IPS-18a (cell line): ENCODE data around the gene SHCBP1L.

Experiments
- H3K27ac ChIP-seq: one replicate; pipeline ENCODE4 v1.5.1; 2013; ENCODE audit warnings: low read length
- H3K27me3 ChIP-seq: one replicate; pipeline ENCODE4 v1.6.1; 2013; ENCODE audit warnings: mild to moderate bottlenecking, low read length; ENCODE audit not compliant: control insufficient read depth, insufficient read depth
- H3K36me3 ChIP-seq: one replicate; pipeline ENCODE4 v1.6.1; 2013; ENCODE audit warnings: low read depth, low read length; ENCODE audit not compliant: control insufficient read depth
- H3K4me1 ChIP-seq: one replicate; pipeline ENCODE4 v1.6.1; 2013; ENCODE audit warnings: low read depth, low read length; ENCODE audit not compliant: control insufficient read depth
- H3K4me3 ChIP-seq: one replicate; pipeline ENCODE4 v1.5.1; 2013; ENCODE audit warnings: low read length
- H3K9ac ChIP-seq: one replicate; pipeline ENCODE4 v1.6.1; 2013; ENCODE audit warnings: mild to moderate bottlenecking, low read length, moderate library complexity
- H3K9me3 ChIP-seq: one replicate; pipeline ENCODE4 v1.6.1; 2013; ENCODE audit warnings: low read depth, low read length; ENCODE audit not compliant: control insufficient read depth

The SHCBP1L gene

DNA sequence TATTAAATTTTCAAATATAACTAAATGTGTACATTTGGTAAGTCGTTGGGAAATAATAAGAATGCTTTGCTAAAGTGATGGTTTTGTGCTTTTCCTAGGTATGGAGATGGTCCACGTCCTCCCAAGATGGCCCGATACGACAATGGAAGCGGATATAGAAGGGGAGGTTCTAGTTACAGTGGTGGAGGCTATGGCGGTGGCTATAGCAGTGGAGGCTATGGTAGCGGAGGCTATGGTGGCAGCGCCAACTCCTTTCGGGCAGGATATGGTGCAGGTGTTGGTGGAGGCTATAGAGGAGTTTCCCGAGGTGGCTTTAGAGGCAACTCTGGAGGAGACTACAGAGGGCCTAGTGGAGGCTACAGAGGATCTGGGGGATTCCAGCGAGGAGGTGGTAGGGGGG lies 66.0 kb downstream of the SHCBP1L start:
- H3K4me1 ChIP-seq = no peaks in the 10 kb centered on the region
- H3K9ac ChIP-seq = no peak overlapping the region
- peaks cover 69% of the 10 kb centered on the region for H3K36me3 ChIP-seq
- no peaks in the 10 kb centered on the region for H3K27me3 ChIP-seq
- no peak overlapping the region for H3K27ac ChIP-seq
- no peaks in the 10 kb centered on the region for H3K9me3 ChIP-seq
- no peak overlapping the region for H3K4me3 ChIP-seq

DNA sequence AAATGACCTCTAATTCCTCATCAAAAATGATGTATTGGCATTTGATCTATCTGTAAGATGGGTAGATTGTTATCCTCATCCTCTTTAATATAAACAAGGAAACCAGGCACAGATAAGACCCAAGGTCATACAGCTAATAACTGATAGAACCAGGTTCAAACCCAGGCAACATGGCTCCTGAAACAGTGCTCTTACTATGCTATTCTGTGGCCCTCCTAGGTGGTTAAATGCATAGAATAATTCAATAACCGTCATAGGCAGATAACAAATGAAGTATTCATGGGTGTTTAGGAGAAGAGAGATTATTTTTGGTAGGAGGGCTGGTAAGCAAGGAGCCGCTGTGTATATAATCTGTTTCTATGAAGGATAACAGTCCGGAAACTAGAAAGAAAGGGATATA lies 67.4 kb downstream of the SHCBP1L start:
- no peaks in the 10 kb centered on the region for H3K9me3 ChIP-seq
- H3K4me3 ChIP-seq = no peak overlapping the region
- no peaks in the 10 kb centered on the region for H3K27me3 ChIP-seq
- no peak overlapping the region for H3K27ac ChIP-seq
- H3K9ac ChIP-seq = no peak overlapping the region
- peaks cover 83% of the 10 kb centered on the region for H3K36me3 ChIP-seq
- no peaks in the 10 kb centered on the region for H3K4me1 ChIP-seq

DNA sequence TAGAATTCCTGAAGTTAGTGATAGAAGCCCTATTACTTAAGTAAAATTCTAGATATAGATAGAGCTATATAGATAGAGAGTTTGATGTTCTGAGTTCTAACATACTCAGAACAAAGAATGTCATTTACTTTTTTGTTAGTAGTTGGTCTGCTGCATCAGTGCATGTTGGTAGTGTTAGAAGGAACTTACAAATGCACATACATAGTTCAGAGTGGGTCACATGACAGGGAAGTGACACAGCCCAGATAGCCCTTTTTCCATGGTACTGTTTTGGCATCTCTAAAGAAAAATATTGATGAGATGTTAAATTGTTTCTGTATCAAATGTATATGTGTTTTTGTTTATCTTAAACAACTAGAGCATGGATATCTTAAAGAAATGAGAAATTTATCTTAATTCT lies 68.1 kb downstream of the SHCBP1L start:
- no peaks in the 10 kb centered on the region for H3K27me3 ChIP-seq
- H3K27ac ChIP-seq = no peak overlapping the region
- H3K4me1 ChIP-seq = no peaks in the 10 kb centered on the region
- no peaks in the 10 kb centered on the region for H3K9me3 ChIP-seq
- H3K4me3 ChIP-seq = no peak overlapping the region
- no peak overlapping the region for H3K9ac ChIP-seq
- H3K36me3 ChIP-seq = peaks cover 91% of the 10 kb centered on the region

DNA sequence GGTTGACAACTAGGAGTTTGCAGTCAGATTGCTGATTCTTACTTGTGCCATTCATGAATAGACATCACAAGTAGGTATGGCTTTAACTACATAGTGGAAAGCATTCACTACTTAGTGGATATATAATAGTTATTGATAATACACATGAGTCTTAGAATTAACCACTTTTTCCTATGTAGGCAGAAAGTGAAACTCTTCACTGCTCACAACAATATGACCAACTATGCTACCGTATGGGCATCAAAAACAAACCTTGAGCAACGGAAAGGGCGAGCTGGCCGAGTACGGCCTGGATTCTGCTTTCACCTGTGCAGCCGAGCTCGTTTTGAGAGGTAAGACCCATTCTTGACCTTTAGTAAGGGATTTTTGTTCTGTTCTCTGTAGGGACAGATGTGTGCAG lies 75.1 kb downstream of the SHCBP1L start:
- peaks cover 98% of the 10 kb centered on the region for H3K36me3 ChIP-seq
- H3K4me3 ChIP-seq = no peak overlapping the region
- H3K27me3 ChIP-seq = no peaks in the 10 kb centered on the region
- H3K9me3 ChIP-seq = no peaks in the 10 kb centered on the region
- H3K27ac ChIP-seq = no peak overlapping the region
- no peaks in the 10 kb centered on the region for H3K4me1 ChIP-seq
- H3K9ac ChIP-seq = no peak overlapping the region

DNA sequence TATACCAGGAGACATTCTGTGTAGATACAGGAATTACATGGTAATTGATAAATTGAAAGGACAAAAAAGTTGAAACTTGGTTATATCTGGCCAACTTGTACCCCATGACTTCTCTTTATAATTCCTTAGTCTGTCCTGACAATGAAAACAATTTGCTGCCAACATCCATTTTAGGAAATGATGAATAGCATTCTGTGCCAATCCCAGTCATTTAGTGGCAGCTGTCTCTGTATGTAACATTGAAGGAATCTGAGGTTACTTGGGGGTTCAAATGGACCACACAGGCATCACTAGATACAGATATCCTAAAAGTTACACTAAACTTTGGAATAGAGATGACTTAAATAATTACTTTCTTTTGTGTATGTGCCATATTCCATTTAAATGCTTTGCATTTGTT lies 75.6 kb downstream of the SHCBP1L start:
- peaks cover 100% of the 10 kb centered on the region for H3K36me3 ChIP-seq
- no peaks in the 10 kb centered on the region for H3K9me3 ChIP-seq

DNA sequence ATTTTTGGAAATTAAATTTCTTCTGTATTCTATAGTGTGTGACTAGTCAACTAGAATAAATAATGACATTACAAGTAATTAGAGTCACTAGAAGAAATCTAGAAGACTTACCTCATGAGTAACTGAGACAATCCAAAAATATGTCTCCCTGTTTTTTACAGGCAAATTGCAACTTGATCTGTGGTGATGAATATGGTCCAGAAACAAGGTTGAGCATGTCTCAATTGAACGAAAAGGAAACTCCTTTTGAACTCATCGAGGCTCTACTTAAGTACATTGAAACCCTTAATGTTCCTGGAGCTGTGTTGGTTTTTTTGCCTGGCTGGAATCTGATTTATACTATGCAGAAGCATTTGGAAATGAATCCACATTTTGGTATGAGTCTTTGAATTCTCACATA lies 77.1 kb downstream of the SHCBP1L start:
- H3K9me3 ChIP-seq = no peaks in the 10 kb centered on the region
- no peaks in the 10 kb centered on the region for H3K4me1 ChIP-seq
- peaks cover 100% of the 10 kb centered on the region for H3K36me3 ChIP-seq
- no peak overlapping the region for H3K9ac ChIP-seq
- H3K27ac ChIP-seq = no peak overlapping the region
- H3K4me3 ChIP-seq = no peak overlapping the region
- H3K27me3 ChIP-seq = no peaks in the 10 kb centered on the region

More for the DNA sequence above, 75.6 kb downstream of the SHCBP1L start:
- no peaks in the 10 kb centered on the region for H3K4me1 ChIP-seq
- H3K27me3 ChIP-seq = no peaks in the 10 kb centered on the region
- no peak overlapping the region for H3K27ac ChIP-seq
- H3K4me3 ChIP-seq = no peak overlapping the region
- H3K9ac ChIP-seq = no peak overlapping the region

DNA sequence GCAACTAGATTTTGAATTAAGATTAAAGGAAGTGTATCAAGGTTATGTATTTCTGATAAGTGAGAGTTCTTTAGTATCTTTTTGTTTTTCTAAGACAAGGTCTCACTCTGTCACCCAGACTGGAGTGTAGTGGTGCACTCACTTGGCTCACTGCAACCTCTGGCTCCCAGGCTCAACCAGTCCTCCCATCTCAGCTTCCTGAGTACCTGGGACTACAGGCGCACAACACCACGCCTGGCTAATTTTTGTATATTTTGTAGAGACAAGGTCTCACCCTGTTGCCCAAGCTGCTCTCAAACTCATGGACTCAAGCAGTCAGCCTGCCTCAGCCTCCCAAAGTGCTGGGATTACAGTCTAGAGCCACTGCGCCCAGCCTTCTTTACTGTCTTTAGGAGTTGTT lies 80.1 kb downstream of the SHCBP1L start:
- H3K4me1 ChIP-seq = no peaks in the 10 kb centered on the region
- H3K27me3 ChIP-seq = no peaks in the 10 kb centered on the region
- H3K36me3 ChIP-seq = peaks cover 99% of the 10 kb centered on the region
- H3K27ac ChIP-seq = no peak overlapping the region
- H3K9me3 ChIP-seq = no peaks in the 10 kb centered on the region
- no peak overlapping the region for H3K9ac ChIP-seq
- no peak overlapping the region for H3K4me3 ChIP-seq

DNA sequence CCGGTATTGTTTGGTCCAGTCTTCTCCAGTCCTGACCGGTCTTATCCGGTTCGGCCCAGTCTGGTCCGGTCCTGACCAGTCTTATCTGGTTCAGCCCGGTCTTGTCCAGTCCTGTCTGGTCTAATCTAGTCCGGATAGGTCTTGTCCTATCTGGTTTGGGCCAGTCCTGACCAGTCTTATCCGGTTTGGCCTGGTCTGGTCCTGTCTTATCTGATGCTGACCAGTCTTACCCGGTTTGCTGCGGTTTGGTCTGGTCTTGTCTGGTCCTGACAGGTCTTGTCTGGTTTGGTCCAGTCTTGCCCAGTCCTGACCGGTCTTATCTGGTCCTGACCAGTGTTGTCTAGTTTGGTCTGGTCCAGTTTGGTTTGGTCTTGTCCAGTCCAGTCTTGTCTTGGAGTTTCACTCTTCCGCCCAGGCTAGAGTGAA lies 83.7 kb downstream of the SHCBP1L start:
- Histone ChIP-seq H3K9me3 (no peaks in the 10 kb centered on the region), H3K9ac (no peak overlapping the region), H3K27me3 (no peaks in the 10 kb centered on the region), H3K4me3 (no peak overlapping the region), H3K36me3 (peaks cover 99% of the 10 kb centered on the region), H3K4me1 (no peaks in the 10 kb centered on the region), H3K27ac (no peak overlapping the region)

DNA sequence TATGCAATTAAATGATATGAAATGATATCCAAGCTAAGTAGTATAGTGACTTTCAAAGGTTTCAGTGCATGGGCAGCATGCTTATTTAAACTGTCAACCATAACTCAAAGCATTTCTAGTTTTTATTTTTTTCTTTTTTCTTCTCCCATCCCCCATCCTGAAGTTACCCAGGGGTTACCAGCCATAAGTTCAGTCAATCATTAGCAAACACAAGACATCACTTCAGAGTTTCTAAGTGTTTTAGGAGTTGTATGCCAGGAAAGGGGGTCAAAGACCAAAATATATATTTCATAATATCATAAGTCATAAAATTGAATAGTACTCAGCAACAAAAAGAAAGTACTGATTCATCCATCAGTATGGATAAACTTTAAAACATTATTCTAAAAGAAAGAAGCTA lies 85.1 kb downstream of the SHCBP1L start:
- Histone ChIP-seq H3K9ac (no peak overlapping the region), H3K27ac (no peak overlapping the region), H3K9me3 (no peaks in the 10 kb centered on the region), H3K4me3 (no peak overlapping the region), H3K36me3 (peaks cover 99% of the 10 kb centered on the region), H3K27me3 (no peaks in the 10 kb centered on the region), H3K4me1 (no peaks in the 10 kb centered on the region)

DNA sequence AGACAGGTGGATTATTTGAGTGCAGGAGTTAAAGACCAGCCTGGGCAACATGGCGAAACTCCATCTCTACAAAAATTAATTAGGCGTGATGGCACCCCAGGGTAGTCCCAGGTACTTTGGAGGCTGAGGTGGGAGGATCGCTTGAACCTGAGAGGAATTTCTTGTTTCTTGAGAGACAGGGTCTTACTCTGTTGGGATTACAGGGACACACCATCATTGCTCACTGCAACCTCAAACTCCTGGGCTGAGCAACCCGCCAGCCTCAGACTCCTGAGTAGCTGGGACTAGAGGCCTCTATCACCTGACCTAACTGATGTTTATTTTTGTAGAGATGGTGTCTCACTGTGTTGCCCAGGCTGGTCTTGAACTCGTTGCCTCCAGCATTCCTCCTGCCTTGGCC lies 89.0 kb downstream of the SHCBP1L start:
- no peaks in the 10 kb centered on the region for H3K9me3 ChIP-seq
- H3K4me1 ChIP-seq = no peaks in the 10 kb centered on the region
- H3K27me3 ChIP-seq = no peaks in the 10 kb centered on the region
- H3K9ac ChIP-seq = no peak overlapping the region
- peaks cover 99% of the 10 kb centered on the region for H3K36me3 ChIP-seq
- no peak overlapping the region for H3K4me3 ChIP-seq
- H3K27ac ChIP-seq = no peak overlapping the region

DNA sequence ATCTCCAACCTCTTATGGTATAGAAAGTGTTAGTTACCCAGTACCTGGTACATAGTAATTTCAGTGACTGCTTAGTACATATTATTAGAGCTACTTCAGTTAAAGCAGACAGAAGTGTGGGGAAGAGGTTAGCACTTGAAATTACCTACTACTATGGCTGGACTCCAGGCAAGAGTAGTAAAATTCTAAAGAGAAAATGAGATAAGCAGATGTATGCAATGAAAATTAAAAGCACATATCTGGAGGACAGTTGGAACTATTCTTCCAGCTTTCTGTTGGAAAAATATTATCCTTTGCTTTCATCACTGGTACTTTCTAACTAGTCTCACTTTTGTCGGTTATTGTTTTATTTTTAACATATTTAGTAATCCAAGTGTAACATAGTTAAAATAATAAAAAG lies 90.1 kb downstream of the SHCBP1L start:
- H3K36me3 ChIP-seq = peaks cover 100% of the 10 kb centered on the region

DNA sequence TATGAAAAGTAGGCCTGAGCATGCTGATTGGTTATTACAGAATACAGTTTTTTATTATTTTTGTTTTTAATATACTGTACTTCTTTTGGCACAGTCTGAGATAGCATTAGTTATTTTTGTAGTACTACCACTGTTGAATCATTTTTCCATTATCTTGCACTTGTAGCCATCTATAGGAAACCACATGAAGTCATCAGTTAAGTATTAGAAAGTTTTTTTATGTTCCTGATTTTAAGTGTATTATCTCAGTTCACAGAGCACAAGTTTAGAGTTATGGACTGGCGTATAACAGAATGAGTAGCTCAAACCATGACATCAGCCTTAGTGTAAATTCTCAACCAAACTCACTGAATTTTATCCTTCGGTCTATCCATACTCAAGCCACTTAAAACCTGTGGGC lies 91.0 kb downstream of the SHCBP1L start:
- Histone ChIP-seq H3K36me3 (peaks cover 100% of the 10 kb centered on the region), H3K4me3 (no peak overlapping the region), H3K4me1 (no peaks in the 10 kb centered on the region)

More for the DNA sequence above, 90.1 kb downstream of the SHCBP1L start:
- H3K27ac ChIP-seq = no peak overlapping the region
- H3K27me3 ChIP-seq = no peaks in the 10 kb centered on the region
- H3K9ac ChIP-seq = no peak overlapping the region
- no peak overlapping the region for H3K4me3 ChIP-seq
- no peaks in the 10 kb centered on the region for H3K9me3 ChIP-seq
- H3K4me1 ChIP-seq = no peaks in the 10 kb centered on the region

More for the DNA sequence above, 91.0 kb downstream of the SHCBP1L start:
- Histone ChIP-seq H3K9me3 (no peaks in the 10 kb centered on the region), H3K9ac (no peak overlapping the region), H3K27ac (no peak overlapping the region), H3K27me3 (no peaks in the 10 kb centered on the region)
